GM19455 (cell line): ENCODE measurements around the gene PEX6.
A peak's percentile ranks its signal among the peaks of the same experiment; 100 is the strongest.

ENCODE experiments used
- ATAC-seq: cut with Tn5 transposase; IDR thresholded peaks from one replicate; pipeline ENCODE4 v1.9.1; 2021; ENCODE audit not compliant: unreplicated experiment

Gene PEX6

GRCh38 chr6:42996513-42996912, 17.5 kb upstream of the PEX6 start:
- no peak for ATAC-seq

- ATAC-seq, result no peak
Measured at GRCh38 chr6:42993445-42993844, 14.5 kb upstream of the PEX6 start.

- no peak for ATAC-seq
Measured at GRCh38 chr6:42989923-42990322, 10.9 kb upstream of the PEX6 start.

- no peak for ATAC-seq
Measured at GRCh38 chr6:42988486-42989020, 9.6 kb upstream of the PEX6 start.

- ATAC-seq, result no peak
Measured at GRCh38 chr6:42987533-42988451, 8.8 kb upstream of the PEX6 start.

- ATAC-seq, result no peak
Measured at GRCh38 chr6:42984924-42985475, 6.0 kb upstream of the PEX6 start.

- ATAC-seq, result peak; percentile 93
Measured at GRCh38 chr6:42984001-42984923, 5.3 kb upstream of the PEX6 start, which contains the start of gene PPP2R5D. PPP2R5D (plus strand) TSS chr6:42984570; CDS start chr6:42984678, 108 bp downstream.

- no peak for ATAC-seq
Measured at GRCh38 chr6:42981836-42982235, 2.9 kb upstream of the PEX6 start.

- no peak for ATAC-seq
Measured at GRCh38 chr6:42979523-42980177, 669 bp upstream of the PEX6 start.

GRCh38 chr6:42978487-42978838, 518 bp downstream of the PEX6 start:
- no peak for ATAC-seq

GRCh38 chr6:42974919-42975505, 4.0 kb downstream of the PEX6 start:
- ATAC-seq, result no peak

- ATAC-seq, result no peak
Measured at GRCh38 chr6:42973926-42974325, 5.1 kb downstream of the PEX6 start.

- no peak for ATAC-seq
Measured at GRCh38 chr6:42971746-42972327, 7.1 kb downstream of the PEX6 start.

GRCh38 chr6:42970871-42971612, 7.9 kb downstream of the PEX6 start:
- no peak for ATAC-seq

GRCh38 chr6:42969934-42970333, 9.0 kb downstream of the PEX6 start:
- no peak for ATAC-seq

GRCh38 chr6:42969431-42969830, 9.6 kb downstream of the PEX6 start:
- no peak for ATAC-seq

GRCh38 chr6:42968783-42969182, 10.2 kb downstream of the PEX6 start:
- no peak for ATAC-seq

- ATAC-seq, result no peak
Measured at GRCh38 chr6:42968126-42968701, 10.8 kb downstream of the PEX6 start.

GRCh38 chr6:42967228-42967627, 11.8 kb downstream of the PEX6 start:
- no peak for ATAC-seq
